ENCODE data around the gene ABHD16B. TPM values are rescaled to one million over a fixed set of nuclear protein-coding genes. Genes with fewer than 3 reads are reported as not detected.

ABHD16B gene
- total and polyA plus RNA-seq, 2 donors (not counting 1 experiment from before 2014, with no cell fraction given) = not detected

- peaks cover 16% of the 10 kb centered on the region for H4K20me1 ChIP-seq (ENCODE audit: control insufficient read depth, insufficient read depth, low read length, poor library complexity, severe bottlenecking)
- peaks cover under 1 to 16% of the 10 kb centered on the region in 2 experiments for H3K36me3 ChIP-seq (replicated peaks in 1 of 2; ENCODE audit: control extremely low read depth in 1 of 2, control insufficient read depth in 1 of 2, extremely low read depth in 1 of 2, insufficient read depth in 2 of 2, low read length in 1 of 2)
- H3K9me3 ChIP-seq (ENCODE audit: control extremely low read depth in 1 of 3, control insufficient read depth in 2 of 3, insufficient read depth in 1 of 3, low read length in 2 of 3) = no peaks in the 10 kb centered on the region
- ChIA-PET CTCF (interaction anchor here (0.8 to 4.4 kb wide), 18 partner anchors 76 to 371 kb away, joined by 3 to 29 read pairs (median 6); partner anchors contain the start of genes ARFRP1, LIME1, PRPF6 and PTK6), POLR2A (interaction anchor here (0.7 to 2.5 kb wide), 12 partner anchors 28 to 327 kb away, joined by 3 to 16 read pairs (median 4); partner anchors contain the start of genes GMEB2, PRPF6, PTK6 and RTEL1)
- Mint-ChIP-seq H3K9me3 (ENCODE audit: insufficient read depth) (no peaks in the 10 kb centered on the region), H3K4me3 (peak overlapping the region; percentile 94), H3K4me1 (peaks cover 25% of the 10 kb centered on the region), H3K27me3 (no peaks in the 10 kb centered on the region), H3K27ac (peak overlapping the region; percentile 97)
- peak overlapping the region; percentile 69 to 97 (median 86) for H3K4me3 ChIP-seq (ENCODE audit: control extremely low read depth in 1 of 5, extremely low read depth in 1 of 5, insufficient read depth in 1 of 5, low read depth in 2 of 5, low read length in 4 of 5)
- DNase-seq (no peak), ATAC-seq (ENCODE audit: low read depth) (no peak)
- peaks cover 16 to 20% of the 10 kb centered on the region in 2 donors for H3K4me1 ChIP-seq (ENCODE audit: control insufficient read depth in 2 of 2, insufficient read depth in 2 of 2, low read length in 2 of 2)
- H2AFZ ChIP-seq (ENCODE audit: insufficient read depth, low read depth, low read length, poor library complexity, severe bottlenecking) = peak overlapping the region; percentile 85
- H3K4me2 ChIP-seq (replicated peaks; ENCODE audit: low read depth, low read length, poor library complexity, severe bottlenecking) = peak overlapping the region; percentile 94
- intact Hi-C loops (cut with micrococcal nuclease) = loop anchor here (1.0 to 2.0 kb wide), 7 partner anchors 78 to 368 kb away; partner anchors contain the start of genes SLC2A4RG and UCKL1
- peak overlapping the region; percentile 85 for H3K9ac ChIP-seq (ENCODE audit: low read length)
- TF ChIP-seq EZH2 (IDR thresholded peaks at IDR 0.05; ENCODE audit: borderline replicate concordance, insufficient read depth, low read depth, low read length, poor library complexity, severe bottlenecking) (no peak), CTCF (IDR thresholded peaks at IDR 0.05) (peak; percentile 28)
- peak overlapping the region; percentile 89 to 90 for H3K27ac ChIP-seq (ENCODE audit: low read length in 2 of 2)
- 0% methylated on average over 11 of the region's 25 CpGs for WGBS (ENCODE audit: insufficient coverage)
- no peaks in the 10 kb centered on the region for H3K27me3 ChIP-seq (replicated peaks in 1 of 4; ENCODE audit: control extremely low read depth in 1 of 4, control insufficient read depth in 3 of 4, insufficient read depth in 4 of 4, low read length in 3 of 4)
- peaks cover 45% of the 10 kb centered on the region for H3K79me2 ChIP-seq (ENCODE audit: control insufficient read depth, insufficient read depth, low read length)
Measured at GRCh38 chr20:63864545-63864977, 3.3 kb downstream of the ABHD16B start.
